Pancreas (tissue), 10 donors: Measurements from ENCODE around the gene RNF121. TPM values are rescaled to one million over a fixed set of nuclear protein-coding genes. Genes with fewer than 3 reads are reported as not detected.
A peak's percentile ranks its signal among the peaks of the same experiment; 100 is the strongest.
"Not testable (repeated sequence)": the region's sequence is repeated elsewhere in the genome, so short reads cannot be mapped to it uniquely, and the experiment has no call there.

ENCODE experiments used
- ATAC-seq, 4 donors: fragments of 200-7000 bp; cut with Tn5 transposase; one replicate each; pipeline versions ENCODE4 v1.8.0 to v1.9.1; 2020; ENCODE audit warnings: mild to moderate bottlenecking in 4 of 4, moderate library complexity in 4 of 4
- DNase-seq, 6 donors: peaks; one replicate each; pipeline ENCODE4 v3.0.0-alpha.2; 2020
- FAIRE-seq: peaks from 2 replicates; lab custom pipeline; 2012; peaks lifted over from hg19 to GRCh38; lab: Jason Lieb, UNC
- H3K27ac ChIP-seq, 4 donors: fragments of 200-600 bp; sonication (generic); 1 replicate in 3 of 4; 2 replicates in 1 of 4; pipeline versions ENCODE4 v1.5.0 to v1.8.0; 2020
- H3K27me3 ChIP-seq, 4 donors: fragments of 200-600 bp; one replicate each; pipeline ENCODE4 v1.8.0; 2021
- H3K36me3 ChIP-seq, 3 donors: fragments of 200-600 bp; sonication (generic) in 1 of 3; one replicate each; pipeline versions ENCODE4 v1.5.0 to v1.8.0; 2020 to 2021
- H3K4me1 ChIP-seq, 3 donors: fragments of 200-600 bp; one replicate each; pipeline ENCODE4 v1.8.0; 2021
- H3K4me3 ChIP-seq, 4 donors: fragments of 200-600 bp; sonication (generic) in 2 of 4; one replicate each; pipeline versions ENCODE4 v1.5.0 to v1.8.0; 2020 to 2021
- H3K9me3 ChIP-seq, 4 donors: fragments of 200-600 bp; one replicate each; pipeline ENCODE4 v1.8.0; 2021
- CTCF ChIP-seq, 4 donors: fragments of 200-600 bp; sonication (generic) in 3 of 4; IDR thresholded peaks; one replicate each; pipeline versions ENCODE4 v1.5.0 to v1.8.0; 2021; ENCODE audit warnings: antibody characterized with exemption in 4 of 4
- WGBS, 2 donors: extraction: QIAGEN DNeasy Blood & Tissue Kit; methylation state at CpG; one replicate each; pipeline ENCODE4 v1.1.7; 2013; 5-methylcytosine and 5-hydroxymethylcytosine counted together
- intact Hi-C, 3 donors: fragments of 100-400 bp; cut with DNase I; formaldehyde crosslinking; loops; one replicate each; pipeline versions ENCODE4 v1.11.1 to v1.14.2; 2022
- polyA plus RNA-seq, 2 donors: library from polyadenylated mRNA; stranded (reverse); fragments of 200-250 nt; gene quantifications; one replicate each; pipeline ENCODE4 v1.2.3, GENCODE V29; 2013
- total RNA-seq, 6 donors: library from RNA; stranded (reverse); fragmentation: NEBNext Ultra II Directional in 4 of 6; extraction: Animal tissue kit (Norgen Biotek cat#: 25700) in 4 of 6; gene quantifications; one replicate each; pipeline versions ENCODE4 v1.2.1 to v1.2.4, GENCODE V29; 2021 to 2023
- donor health status: healthy with polysubstance abuse.
- donor health status: DM: no; HTN: no; CAD: no; lungs with moderate emphysema.
- donor health status: DM: no; HTN: no; CAD: no.
- donor health status: control.
- donor health status: control.
- donor health status: Bipolar disorder and iron deficiency.
- donor health status: DM: yes; HTN: yes; CAD: no.
- donor health status: DM: no; HTN: no; CAD: no.
- donor health status: DM: no; HTN: no; CAD: no.
- donor health status: DM: yes; HTN: yes; CAD: no.

Gene RNF121
- 10 to 100 TPM; 12.3 to 20.7 (median 13.8) TPM for total RNA-seq
- 10 to 100 TPM; 10.9 to 14.4 TPM for polyA plus RNA-seq

DNA sequence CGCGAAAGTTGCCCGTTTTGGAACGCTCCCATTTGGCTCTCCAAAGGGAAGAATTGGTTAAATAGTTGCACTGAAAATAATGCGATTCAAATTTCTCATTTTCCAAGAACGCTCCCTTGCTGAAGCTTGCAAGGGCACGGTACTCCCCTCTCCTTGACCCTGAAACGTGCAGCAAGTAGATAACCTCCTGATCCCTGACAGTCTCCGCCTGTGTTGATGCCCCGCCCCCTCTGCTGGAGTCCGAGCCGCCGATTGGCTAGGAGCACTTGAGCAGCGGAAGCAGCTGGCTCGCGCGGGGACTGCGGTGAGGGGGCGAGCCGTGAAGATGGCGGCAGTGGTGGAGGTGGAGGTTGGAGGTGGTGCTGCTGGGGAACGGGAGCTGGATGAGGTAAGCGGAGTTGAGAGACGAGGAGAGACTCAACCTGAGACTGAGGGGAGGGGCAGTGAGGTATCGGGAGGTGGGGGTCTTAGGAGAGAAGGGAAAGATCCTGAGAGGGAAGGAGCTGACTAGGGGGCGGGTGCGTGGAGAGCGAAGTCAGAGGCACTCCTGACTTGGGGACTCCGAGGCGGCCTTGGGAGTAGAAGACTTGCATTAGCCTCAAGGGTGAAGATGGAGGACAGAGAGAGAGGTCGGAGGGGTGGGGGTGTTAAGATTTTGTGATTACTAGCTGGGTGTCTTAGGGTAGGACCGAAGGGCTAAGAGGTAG lies at the start of gene RNF121:
RNF121 (plus strand) TSS at position 310 of the 707 bp plus-strand sequence; CDS start at position 326, 16 bp downstream.
- intact Hi-C loops = no loop called here
- DNase-seq = peak; percentile 95 to 98 (median 96)
- Histone ChIP-seq H3K27ac (peak within 1 kb of the TSS; percentile 83 to 91 (median 84)), H3K27me3 (no peaks in the 10 kb centered on the region), H3K36me3 (no peaks in the 10 kb centered on the region), H3K4me3 (peak within 1 kb of the TSS; percentile 50 to 80 (median 66)), H3K9me3 (no peaks in the 10 kb centered on the region), H3K4me1 (peaks cover 5 to 28% (median 9%) of the 10 kb centered on the region in 3 donors)
- TF ChIP-seq CTCF (IDR thresholded peaks at IDR 0.05) = no peak
- ATAC-seq = peak; percentile 97 to 99 (median 98)
- WGBS, 2 donors = 1% methylated on average over 32 of the region's 32 CpGs
- no peak for FAIRE-seq

- intact Hi-C loops, DNase-seq, FAIRE-seq, H3K4me1 ChIP-seq, H3K27ac ChIP-seq, H3K4me3 ChIP-seq, H3K36me3 ChIP-seq, ATAC-seq, H3K9me3 ChIP-seq, H3K27me3 ChIP-seq: not testable (repeated sequence)
- WGBS, 2 donors = 96 to 97% methylated on average over 12 of the region's 12 CpGs
Measured at GRCh38 chr11:71885806-71886205, 43.0 kb upstream of the RNF121 start.

DNA sequence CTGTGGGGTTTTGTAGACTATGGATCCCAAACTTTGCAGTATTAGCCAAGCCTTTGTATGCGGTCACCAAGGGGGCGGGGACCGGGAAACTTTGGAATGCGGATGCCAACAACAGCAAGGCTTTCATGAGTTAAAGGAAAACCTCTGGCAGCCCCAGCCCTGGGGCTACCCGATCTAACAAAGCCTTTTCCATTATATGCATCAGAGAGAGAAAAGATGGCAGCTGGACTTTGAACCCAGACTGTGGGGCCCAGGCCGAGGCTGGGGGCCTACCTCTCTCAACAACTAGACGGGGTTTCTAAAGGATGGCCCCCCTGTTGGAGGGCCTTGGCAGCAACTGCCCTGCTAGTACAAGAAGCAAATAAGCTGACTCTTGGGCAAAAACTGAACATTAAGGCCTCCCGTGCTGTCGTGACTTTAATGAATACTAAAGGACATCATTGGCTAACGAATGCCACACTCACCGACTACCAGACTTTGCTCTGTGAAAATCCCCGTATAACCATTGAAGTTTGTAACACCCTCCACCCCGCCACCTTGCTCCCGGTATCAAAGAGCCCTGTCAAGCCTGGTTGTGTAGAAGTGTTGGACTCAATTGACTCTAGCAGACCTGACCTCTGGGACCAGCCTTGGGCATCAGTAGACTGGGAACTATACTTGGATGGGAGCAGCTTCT lies 40.4 kb upstream of the RNF121 start:
- peak in 1 of 6 donors; percentile 22 for DNase-seq
- FAIRE-seq, intact Hi-C loops, H3K27me3 ChIP-seq, H3K27ac ChIP-seq, H3K4me3 ChIP-seq, H3K36me3 ChIP-seq, H3K9me3 ChIP-seq, H3K4me1 ChIP-seq, ATAC-seq: not testable (repeated sequence)
- 79 to 85% methylated on average over 14 of the region's 14 CpGs for WGBS, 2 donors

- WGBS, 2 donors = 58 to 64% methylated on average over 13 to 14 of the region's 14 CpGs
- H3K27me3 ChIP-seq, H3K36me3 ChIP-seq, FAIRE-seq, H3K4me1 ChIP-seq, H3K9me3 ChIP-seq, intact Hi-C loops, H3K27ac ChIP-seq, H3K4me3 ChIP-seq, ATAC-seq: not testable (repeated sequence)
- DNase-seq = peak in 3 of 6 donors; percentile 28 to 53 (median 52)
Measured at GRCh38 chr11:71889181-71889872, 39.5 kb upstream of the RNF121 start.

DNA sequence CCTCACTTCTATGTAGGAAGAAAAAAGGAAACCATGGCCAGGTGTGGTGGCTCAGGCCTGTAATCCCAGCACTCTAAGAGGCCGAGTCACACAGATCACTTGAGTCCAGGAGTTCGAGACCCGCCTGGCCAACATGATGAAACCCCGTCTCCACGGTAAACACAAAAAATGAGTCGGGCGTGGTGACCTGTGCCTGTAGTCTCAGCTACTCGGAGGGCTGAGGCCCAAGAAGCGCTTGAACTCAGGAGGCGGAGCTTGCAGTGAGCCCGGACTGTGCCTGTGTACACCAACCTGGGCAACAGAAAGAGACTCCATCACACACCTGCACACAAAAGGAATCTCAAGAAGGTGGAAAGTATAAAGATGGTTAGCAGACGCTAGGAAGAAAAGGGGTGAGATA lies 32.9 kb upstream of the RNF121 start:
- ATAC-seq = no peak
- no peak for DNase-seq
- H3K4me1 ChIP-seq = no peaks in the 10 kb centered on the region
- WGBS, 2 donors = 93 to 97% methylated on average over 12 of the region's 12 CpGs
- intact Hi-C loops = no loop called here
- H3K9me3 ChIP-seq = no peaks in the 10 kb centered on the region
- H3K27me3 ChIP-seq = no peaks in the 10 kb centered on the region
- H3K36me3 ChIP-seq = no peaks in the 10 kb centered on the region
- H3K27ac ChIP-seq = no peak overlapping the region
- no peak overlapping the region for H3K4me3 ChIP-seq
- FAIRE-seq = no peak
- TF ChIP-seq CTCF (IDR thresholded peaks at IDR 0.05) = no peak

DNA sequence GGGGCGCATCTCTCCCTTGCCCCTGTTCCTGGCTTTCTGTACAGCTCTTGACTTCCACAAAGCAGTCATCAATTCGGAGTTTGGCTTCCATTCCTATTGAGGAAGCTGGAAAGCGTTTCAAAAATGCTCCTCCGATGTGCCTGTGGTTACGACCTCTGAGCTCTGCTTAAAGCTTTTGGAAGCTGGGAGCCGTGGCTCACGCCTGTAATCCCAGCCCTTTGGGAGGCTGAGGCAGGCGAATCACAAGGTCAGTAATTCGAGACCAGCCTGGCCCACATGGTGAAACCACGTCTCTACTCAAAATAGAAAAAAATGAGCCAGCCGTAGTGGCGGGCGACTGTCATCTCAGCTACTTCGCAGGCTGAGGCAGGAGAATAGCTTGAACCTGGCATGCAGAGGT lies 27.7 kb upstream of the RNF121 start:
- intact Hi-C loops, H3K4me1 ChIP-seq, H3K36me3 ChIP-seq, H3K27me3 ChIP-seq, DNase-seq, H3K27ac ChIP-seq, ATAC-seq, FAIRE-seq, H3K4me3 ChIP-seq, H3K9me3 ChIP-seq: not testable (repeated sequence)
- WGBS, 2 donors = 88% methylated on average over 14 of the region's 14 CpGs
